ENCODE measurements around the gene PIK3C2A.

PIK3C2A gene, protein sequence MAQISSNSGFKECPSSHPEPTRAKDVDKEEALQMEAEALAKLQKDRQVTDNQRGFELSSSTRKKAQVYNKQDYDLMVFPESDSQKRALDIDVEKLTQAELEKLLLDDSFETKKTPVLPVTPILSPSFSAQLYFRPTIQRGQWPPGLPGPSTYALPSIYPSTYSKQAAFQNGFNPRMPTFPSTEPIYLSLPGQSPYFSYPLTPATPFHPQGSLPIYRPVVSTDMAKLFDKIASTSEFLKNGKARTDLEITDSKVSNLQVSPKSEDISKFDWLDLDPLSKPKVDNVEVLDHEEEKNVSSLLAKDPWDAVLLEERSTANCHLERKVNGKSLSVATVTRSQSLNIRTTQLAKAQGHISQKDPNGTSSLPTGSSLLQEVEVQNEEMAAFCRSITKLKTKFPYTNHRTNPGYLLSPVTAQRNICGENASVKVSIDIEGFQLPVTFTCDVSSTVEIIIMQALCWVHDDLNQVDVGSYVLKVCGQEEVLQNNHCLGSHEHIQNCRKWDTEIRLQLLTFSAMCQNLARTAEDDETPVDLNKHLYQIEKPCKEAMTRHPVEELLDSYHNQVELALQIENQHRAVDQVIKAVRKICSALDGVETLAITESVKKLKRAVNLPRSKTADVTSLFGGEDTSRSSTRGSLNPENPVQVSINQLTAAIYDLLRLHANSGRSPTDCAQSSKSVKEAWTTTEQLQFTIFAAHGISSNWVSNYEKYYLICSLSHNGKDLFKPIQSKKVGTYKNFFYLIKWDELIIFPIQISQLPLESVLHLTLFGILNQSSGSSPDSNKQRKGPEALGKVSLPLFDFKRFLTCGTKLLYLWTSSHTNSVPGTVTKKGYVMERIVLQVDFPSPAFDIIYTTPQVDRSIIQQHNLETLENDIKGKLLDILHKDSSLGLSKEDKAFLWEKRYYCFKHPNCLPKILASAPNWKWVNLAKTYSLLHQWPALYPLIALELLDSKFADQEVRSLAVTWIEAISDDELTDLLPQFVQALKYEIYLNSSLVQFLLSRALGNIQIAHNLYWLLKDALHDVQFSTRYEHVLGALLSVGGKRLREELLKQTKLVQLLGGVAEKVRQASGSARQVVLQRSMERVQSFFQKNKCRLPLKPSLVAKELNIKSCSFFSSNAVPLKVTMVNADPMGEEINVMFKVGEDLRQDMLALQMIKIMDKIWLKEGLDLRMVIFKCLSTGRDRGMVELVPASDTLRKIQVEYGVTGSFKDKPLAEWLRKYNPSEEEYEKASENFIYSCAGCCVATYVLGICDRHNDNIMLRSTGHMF (N-terminal part only)

DNA sequence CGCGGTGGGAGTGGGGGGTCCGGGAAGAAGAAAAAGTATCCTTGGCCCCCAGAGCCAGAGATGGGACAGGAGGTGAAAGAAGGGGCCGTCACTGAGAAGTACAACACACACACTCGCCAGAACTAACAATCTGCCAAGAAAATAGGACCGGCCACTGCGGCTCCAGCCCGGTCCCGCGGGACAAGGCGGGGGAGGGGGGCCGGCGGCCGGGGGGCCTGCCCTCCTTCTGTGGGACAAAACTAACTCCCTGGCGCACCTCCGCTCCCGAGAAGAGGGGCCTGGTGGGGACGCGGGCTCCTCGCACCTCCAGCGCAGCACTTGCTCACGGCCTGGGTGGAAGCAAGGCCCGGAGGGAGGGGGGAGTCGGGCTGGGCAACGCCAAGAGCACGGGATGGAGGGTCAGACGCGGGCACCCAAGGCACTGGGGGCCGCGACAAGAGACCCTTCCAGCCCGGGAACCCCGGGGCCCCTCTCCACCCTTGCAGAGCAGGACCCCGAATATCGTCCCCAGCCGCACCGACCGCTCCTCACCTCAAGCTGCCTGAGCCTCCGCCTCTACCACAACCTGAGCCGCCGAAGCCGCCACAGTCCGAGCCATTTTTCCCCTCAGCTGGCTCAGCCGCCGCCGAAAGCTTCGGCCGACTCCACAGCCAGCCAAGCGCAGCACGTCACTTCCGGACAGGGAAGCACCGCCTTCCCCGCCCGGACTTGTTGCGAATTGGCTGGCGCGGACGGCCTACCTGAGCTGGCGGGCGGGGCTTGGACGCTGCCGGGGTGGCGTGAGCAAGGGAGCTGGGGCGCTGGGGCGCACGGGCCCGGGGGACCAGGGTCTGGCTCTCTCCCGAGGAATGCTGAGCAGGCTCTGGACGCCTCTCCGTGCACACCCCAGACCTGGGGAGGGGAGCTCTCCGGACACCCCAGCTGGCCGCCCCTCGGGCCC is at the start of gene PIK3C2A:
PIK3C2A (minus strand) TSS at position 670 of the 940 bp plus-strand sequence. CDS start 38,245 bp downstream, outside the sequence.
- DNase-seq (ENCODE audit: low read depth), result peak; percentile 84
- peak within 1 kb of the TSS; percentile 77 for H3K4me3 ChIP-seq (ENCODE audit: low read depth, low read length)
- TF ChIP-seq, protein P1, sequence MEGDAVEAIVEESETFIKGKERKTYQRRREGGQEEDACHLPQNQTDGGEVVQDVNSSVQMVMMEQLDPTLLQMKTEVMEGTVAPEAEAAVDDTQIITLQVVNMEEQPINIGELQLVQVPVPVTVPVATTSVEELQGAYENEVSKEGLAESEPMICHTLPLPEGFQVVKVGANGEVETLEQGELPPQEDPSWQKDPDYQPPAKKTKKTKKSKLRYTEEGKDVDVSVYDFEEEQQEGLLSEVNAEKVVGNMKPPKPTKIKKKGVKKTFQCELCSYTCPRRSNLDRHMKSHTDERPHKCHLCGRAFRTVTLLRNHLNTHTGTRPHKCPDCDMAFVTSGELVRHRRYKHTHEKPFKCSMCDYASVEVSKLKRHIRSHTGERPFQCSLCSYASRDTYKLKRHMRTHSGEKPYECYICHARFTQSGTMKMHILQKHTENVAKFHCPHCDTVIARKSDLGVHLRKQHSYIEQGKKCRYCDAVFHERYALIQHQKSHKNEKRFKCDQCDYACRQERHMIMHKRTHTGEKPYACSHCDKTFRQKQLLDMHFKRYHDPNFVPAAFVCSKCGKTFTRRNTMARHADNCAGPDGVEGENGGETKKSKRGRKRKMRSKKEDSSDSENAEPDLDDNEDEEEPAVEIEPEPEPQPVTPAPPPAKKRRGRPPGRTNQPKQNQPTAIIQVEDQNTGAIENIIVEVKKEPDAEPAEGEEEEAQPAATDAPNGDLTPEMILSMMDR (IDR thresholded peaks at IDR 0.05; ENCODE audit: control insufficient read depth, extremely low read depth, insufficient read depth), result no peak

DNA sequence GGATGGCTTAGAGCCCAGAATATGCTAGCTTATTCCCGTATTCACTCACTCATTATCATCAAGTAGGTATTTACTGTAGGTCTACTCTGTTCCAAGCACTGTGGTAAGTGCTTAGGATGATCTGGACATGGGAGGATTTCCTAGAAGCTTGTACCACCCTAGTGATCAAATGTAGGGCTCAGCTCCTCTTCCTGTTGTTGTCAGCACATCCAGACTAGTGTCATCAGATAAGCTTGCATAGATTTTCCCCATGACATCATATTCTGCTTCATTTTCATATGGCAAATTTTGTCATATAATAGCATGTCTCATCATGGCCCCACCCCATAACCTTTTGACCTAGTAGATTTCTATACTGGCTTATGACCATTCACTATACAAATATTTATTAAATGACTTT is 49.4 kb upstream of the PIK3C2A start:
- no peak overlapping the region for H3K4me3 ChIP-seq (ENCODE audit: low read depth, low read length)
- no peak for DNase-seq (ENCODE audit: low read depth)
- TF ChIP-seq, protein P1 (IDR thresholded peaks at IDR 0.05; ENCODE audit: control insufficient read depth, extremely low read depth, insufficient read depth), result no peak

DNA sequence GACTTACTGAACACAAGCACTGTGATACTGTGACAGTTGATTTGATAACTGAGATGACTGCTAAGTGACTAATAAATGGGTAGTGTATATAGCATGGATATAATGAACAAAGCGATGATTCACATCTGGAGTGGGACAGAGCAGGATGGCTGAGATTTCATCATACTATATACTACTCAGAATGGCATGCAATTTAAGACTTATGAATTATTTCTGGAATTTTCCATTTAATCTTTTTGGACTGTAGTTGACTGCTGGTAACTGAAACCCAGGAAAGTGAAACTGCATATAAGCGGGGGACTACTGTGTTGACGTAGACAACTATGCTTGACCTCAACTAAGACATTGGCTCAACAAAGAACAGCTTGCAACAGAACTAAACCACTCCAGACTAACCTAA is 48.7 kb upstream of the PIK3C2A start:
- H3K4me3 ChIP-seq (ENCODE audit: low read depth, low read length), result no peak overlapping the region
- TF ChIP-seq, protein P1 (IDR thresholded peaks at IDR 0.05; ENCODE audit: control insufficient read depth, extremely low read depth, insufficient read depth), result no peak
- DNase-seq (ENCODE audit: low read depth), result no peak

DNA sequence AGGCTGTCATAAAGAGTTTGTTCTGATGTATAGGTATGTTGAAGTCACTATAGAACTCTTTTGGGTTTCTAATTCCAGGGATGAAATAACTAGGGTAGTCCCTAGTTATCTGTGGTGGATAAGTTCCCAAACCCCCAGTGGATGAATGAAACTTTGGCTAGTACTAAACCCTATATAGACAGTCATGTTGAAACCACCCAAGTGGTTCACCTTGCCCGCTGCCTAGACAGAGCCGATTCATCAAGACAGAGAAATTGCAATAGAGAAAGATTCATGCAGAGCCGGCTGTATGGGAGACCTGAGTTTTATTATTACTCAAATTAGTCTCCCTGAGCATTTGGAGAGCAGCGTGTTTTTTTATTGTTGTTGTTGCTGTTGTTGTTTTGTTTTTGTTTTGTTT is 44.9 kb upstream of the PIK3C2A start:
- TF ChIP-seq, protein P1 (IDR thresholded peaks at IDR 0.05; ENCODE audit: control insufficient read depth, extremely low read depth, insufficient read depth), result no peak
- DNase-seq (ENCODE audit: low read depth), result no peak
- H3K4me3 ChIP-seq (ENCODE audit: low read depth, low read length), result no peak overlapping the region

DNA sequence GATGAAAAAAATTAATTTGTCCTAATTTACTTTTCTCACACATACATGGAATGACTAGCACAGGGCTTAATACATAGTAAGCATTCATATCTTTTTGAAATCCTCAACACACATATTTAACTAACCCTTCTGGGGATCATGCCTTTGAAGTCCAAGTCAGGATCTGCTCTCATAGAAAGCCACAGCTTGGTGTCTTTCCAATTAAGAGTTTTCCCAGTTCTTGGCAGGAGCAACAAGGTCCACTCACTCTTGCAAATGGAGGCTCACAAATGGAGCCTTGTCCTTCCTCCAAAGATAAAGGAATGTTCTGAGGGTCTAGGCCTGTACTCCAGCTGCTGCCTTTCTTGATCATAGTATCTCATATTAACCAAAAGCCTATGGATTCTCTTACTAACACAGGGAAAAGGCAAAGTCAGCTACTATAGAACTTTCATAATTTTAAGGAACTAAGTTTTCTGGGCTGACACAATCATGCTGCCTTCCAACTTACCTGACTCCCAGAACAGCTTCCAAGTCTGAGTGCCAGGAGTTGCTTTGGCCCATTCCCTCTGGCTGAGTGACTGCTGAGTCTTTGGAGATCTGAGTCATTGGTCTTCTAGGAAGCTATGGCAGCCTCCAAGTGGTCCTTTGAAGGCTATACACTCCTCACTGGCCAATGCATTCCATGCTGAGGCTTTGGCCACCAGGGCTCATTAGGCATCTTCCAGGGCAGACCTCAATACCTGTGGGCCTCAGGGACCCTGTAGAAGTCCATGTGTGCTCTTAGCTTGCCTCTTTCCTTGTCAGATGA is 43.0 kb upstream of the PIK3C2A start:
- TF ChIP-seq, protein P1 (IDR thresholded peaks at IDR 0.05; ENCODE audit: control insufficient read depth, extremely low read depth, insufficient read depth), result no peak
- no peak for DNase-seq (ENCODE audit: low read depth)

More for the DNA sequence above, 43.0 kb upstream of the PIK3C2A start:
- H3K4me3 ChIP-seq (ENCODE audit: low read depth, low read length), result no peak overlapping the region
